HG03064 (cell line): ENCODE measurements around the gene TSPAN8.
"Not testable (repeated sequence)": the region's sequence is repeated elsewhere in the genome, so short reads cannot be mapped to it uniquely, and the experiment has no call there.

ENCODE experiments used
- ATAC-seq: cut with Tn5 transposase; IDR thresholded peaks from one replicate; pipeline ENCODE4 v1.9.1; 2021; ENCODE audit warnings: low read depth; ENCODE audit not compliant: unreplicated experiment

TSPAN8 gene

GRCh38 chr12:71130521-71131069 lies 27.2 kb downstream of the TSPAN8 start:
- no peak for ATAC-seq

GRCh38 chr12:71129364-71129763 lies 28.4 kb downstream of the TSPAN8 start:
- no peak for ATAC-seq

GRCh38 chr12:71128191-71128788 lies 29.5 kb downstream of the TSPAN8 start:
- no peak for ATAC-seq

- no peak for ATAC-seq
These were observed 31.9 kb downstream of the TSPAN8 start for GRCh38 chr12:71125949-71126348.

- ATAC-seq, result no peak
These were observed 32.3 kb downstream of the TSPAN8 start for GRCh38 chr12:71125515-71125914.

- ATAC-seq, result no peak
These were observed 32.9 kb downstream of the TSPAN8 start for GRCh38 chr12:71124835-71125460.

- not testable (repeated sequence) for ATAC-seq
These were observed 44.7 kb downstream of the TSPAN8 start for GRCh38 chr12:71113148-71113547.

- ATAC-seq, result no peak
These were observed 48.0 kb downstream of the TSPAN8 start for GRCh38 chr12:71109834-71110233.

GRCh38 chr12:71108355-71108754 lies 49.4 kb downstream of the TSPAN8 start:
- ATAC-seq, result no peak

- ATAC-seq, result no peak
These were observed 49.9 kb downstream of the TSPAN8 start for GRCh38 chr12:71107936-71108335.

- no peak for ATAC-seq
These were observed 51.8 kb downstream of the TSPAN8 start for GRCh38 chr12:71105956-71106355.

- no peak for ATAC-seq
These were observed 65.5 kb downstream of the TSPAN8 start for GRCh38 chr12:71092290-71092689.

GRCh38 chr12:71090971-71091370 lies 66.8 kb downstream of the TSPAN8 start:
- ATAC-seq, result no peak

GRCh38 chr12:71085575-71085974 lies 72.2 kb downstream of the TSPAN8 start:
- ATAC-seq, result no peak

- no peak for ATAC-seq
These were observed 82.1 kb downstream of the TSPAN8 start for GRCh38 chr12:71075743-71076142.
